Upper lobe of right lung (tissue), 1 donor: ENCODE results near the gene TKT. TPM values are rescaled to one million over a fixed set of nuclear protein-coding genes. Genes with fewer than 3 reads are reported as not detected.

Experiments used
- ATAC-seq: fragments of 200-7000 bp; cut with Tn5 transposase; one replicate; pipeline ENCODE4 v1.9.1; 2020; ENCODE audit warnings: mild to moderate bottlenecking, moderate library complexity
- DNase-seq: peaks from one replicate; pipeline ENCODE4 v3.0.0-alpha.2; 2020
- H3K27ac ChIP-seq: fragments of 200-600 bp; one replicate; pipeline ENCODE4 v1.8.0; 2022
- H3K27me3 ChIP-seq: fragments of 200-600 bp; one replicate; pipeline ENCODE4 v1.8.0; 2022; ENCODE audit warnings: mild to moderate bottlenecking
- H3K36me3 ChIP-seq: fragments of 200-600 bp; one replicate; pipeline ENCODE4 v1.8.0; 2022
- H3K4me1 ChIP-seq: fragments of 200-600 bp; one replicate; pipeline ENCODE4 v1.8.0; 2022
- H3K4me3 ChIP-seq: fragments of 200-600 bp; one replicate; pipeline ENCODE4 v1.8.0; 2022; ENCODE audit warnings: mild to moderate bottlenecking
- H3K9me3 ChIP-seq: fragments of 200-600 bp; one replicate; pipeline ENCODE4 v1.8.0; 2022
- CTCF ChIP-seq: fragments of 200-600 bp; IDR thresholded peaks from one replicate; pipeline ENCODE4 v1.8.0; 2022; ENCODE audit warnings: antibody characterized with exemption
- intact Hi-C: fragments of 100-400 bp; cut with DNase I; formaldehyde crosslinking; loops from one replicate; pipeline ENCODE4 v1.11.0; 2022
- total RNA-seq: library from RNA; stranded (reverse); fragmentation: NEBNext Ultra II Directional; extraction: Animal tissue kit (Norgen Biotek cat#: 25700); gene quantifications from one replicate; pipeline ENCODE4 v1.2.1, GENCODE V29; 2021
- donor health status: DM: no; HTN: yes; CAD: no; lungs with severe emphysema.

The TKT gene
- total RNA-seq, 1 donor from 2014 or later = 432 TPM

- Histone ChIP-seq H3K4me1 (peaks cover 9% of the 10 kb centered on the region), H3K27ac (no peak overlapping the region), H3K9me3 (no peaks in the 10 kb centered on the region), H3K27me3 (no peaks in the 10 kb centered on the region), H3K4me3 (no peak overlapping the region), H3K36me3 (peaks cover 90% of the 10 kb centered on the region)
- intact Hi-C loops = no loop called here
- TF ChIP-seq CTCF = no peak
- ATAC-seq (no peak), DNase-seq (no peak)
Observed at GRCh38 chr3:53184701-53185100, 71.1 kb downstream of the TKT start.

GRCh38 chr3:53183514-53183913 is 72.3 kb downstream of the TKT start:
- intact Hi-C loops = no loop called here
- Histone ChIP-seq H3K4me3 (no peak overlapping the region), H3K27me3 (no peaks in the 10 kb centered on the region), H3K27ac (no peak overlapping the region), H3K4me1 (peaks cover 11% of the 10 kb centered on the region), H3K9me3 (no peaks in the 10 kb centered on the region), H3K36me3 (peaks cover 90% of the 10 kb centered on the region)
- TF ChIP-seq CTCF = no peak
- ATAC-seq (no peak), DNase-seq (no peak)

- no peak overlapping the region for H3K4me3 ChIP-seq
- no peak for TF ChIP-seq CTCF
- intact Hi-C loops = no loop called here
- H3K9me3 ChIP-seq = no peaks in the 10 kb centered on the region
- H3K4me1 ChIP-seq = peaks cover 11% of the 10 kb centered on the region
- H3K36me3 ChIP-seq = peaks cover 89% of the 10 kb centered on the region
- no peak for ATAC-seq
- H3K27me3 ChIP-seq = no peaks in the 10 kb centered on the region
- no peak for DNase-seq
- H3K27ac ChIP-seq = no peak overlapping the region
Observed at GRCh38 chr3:53182764-53183355, 73.0 kb downstream of the TKT start.

- intact Hi-C loops = no loop called here
- Histone ChIP-seq H3K36me3 (peaks cover 76% of the 10 kb centered on the region), H3K4me1 (peaks cover 11% of the 10 kb centered on the region), H3K27ac (no peak overlapping the region), H3K9me3 (no peaks in the 10 kb centered on the region), H3K4me3 (no peak overlapping the region), H3K27me3 (no peaks in the 10 kb centered on the region)
- ATAC-seq (no peak), DNase-seq (no peak)
- TF ChIP-seq CTCF = no peak
Observed at GRCh38 chr3:53181528-53181927, 74.3 kb downstream of the TKT start.

- intact Hi-C loops = no loop called here
- DNase-seq (no peak), ATAC-seq (no peak)
- Histone ChIP-seq H3K27me3 (no peaks in the 10 kb centered on the region), H3K36me3 (peaks cover 70% of the 10 kb centered on the region), H3K4me3 (no peak overlapping the region), H3K4me1 (peaks cover 11% of the 10 kb centered on the region), H3K27ac (no peak overlapping the region), H3K9me3 (no peaks in the 10 kb centered on the region)
- no peak for TF ChIP-seq CTCF
Observed at GRCh38 chr3:53181024-53181371, 74.8 kb downstream of the TKT start.
